ENCODE measurements around the gene C6orf47.

DNA sequence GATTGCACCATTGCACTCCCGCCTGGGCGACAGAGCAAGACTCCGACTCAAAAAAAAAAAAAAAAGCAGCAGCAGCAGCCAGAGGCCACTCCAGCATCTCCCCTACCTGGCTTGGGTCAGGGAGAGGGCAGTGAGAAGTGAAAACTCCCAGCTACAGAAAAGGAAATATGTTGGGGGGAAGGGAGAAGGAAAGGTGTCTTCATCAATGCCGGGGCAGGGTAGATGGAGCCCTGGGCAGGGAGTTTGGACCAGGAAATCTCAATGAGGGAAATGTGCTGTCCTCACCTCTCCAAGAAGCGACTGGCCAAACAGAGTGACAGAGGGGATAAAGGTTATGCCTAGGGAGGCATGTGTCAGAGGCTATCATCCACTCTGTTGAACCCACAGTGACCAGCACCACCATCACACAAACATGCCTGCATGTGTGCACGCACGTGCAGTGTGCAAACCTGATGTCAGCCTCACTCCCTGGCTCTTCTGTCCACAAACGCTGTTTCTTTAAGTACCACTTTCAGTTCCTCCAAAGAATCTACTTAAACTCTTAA, 46.4 kb downstream of the C6orf47 start:
- TF ChIP-seq, protein P1, sequence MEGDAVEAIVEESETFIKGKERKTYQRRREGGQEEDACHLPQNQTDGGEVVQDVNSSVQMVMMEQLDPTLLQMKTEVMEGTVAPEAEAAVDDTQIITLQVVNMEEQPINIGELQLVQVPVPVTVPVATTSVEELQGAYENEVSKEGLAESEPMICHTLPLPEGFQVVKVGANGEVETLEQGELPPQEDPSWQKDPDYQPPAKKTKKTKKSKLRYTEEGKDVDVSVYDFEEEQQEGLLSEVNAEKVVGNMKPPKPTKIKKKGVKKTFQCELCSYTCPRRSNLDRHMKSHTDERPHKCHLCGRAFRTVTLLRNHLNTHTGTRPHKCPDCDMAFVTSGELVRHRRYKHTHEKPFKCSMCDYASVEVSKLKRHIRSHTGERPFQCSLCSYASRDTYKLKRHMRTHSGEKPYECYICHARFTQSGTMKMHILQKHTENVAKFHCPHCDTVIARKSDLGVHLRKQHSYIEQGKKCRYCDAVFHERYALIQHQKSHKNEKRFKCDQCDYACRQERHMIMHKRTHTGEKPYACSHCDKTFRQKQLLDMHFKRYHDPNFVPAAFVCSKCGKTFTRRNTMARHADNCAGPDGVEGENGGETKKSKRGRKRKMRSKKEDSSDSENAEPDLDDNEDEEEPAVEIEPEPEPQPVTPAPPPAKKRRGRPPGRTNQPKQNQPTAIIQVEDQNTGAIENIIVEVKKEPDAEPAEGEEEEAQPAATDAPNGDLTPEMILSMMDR (IDR thresholded peaks at IDR 0.05) = no peak
- TF ChIP-seq POLR2A (IDR thresholded peaks at IDR 0.05) = no peak

Measured in lower leg skin (tissue), 3 donors.